HT-29 (cell line): ENCODE results near the gene SORCS2. TPM values are rescaled to one million over a fixed set of nuclear protein-coding genes. Genes with fewer than 3 reads are reported as not detected.

Experiments
- DNase-seq: peaks from one replicate; pipeline ENCODE4 v3.0.0-alpha.2; 2015; ENCODE audit warnings: low spot score
- total RNA-seq: library from RNA; depleted of rRNA; stranded (reverse); fragments of >200 nt; shearing (Covaris generic); gene quantifications from 2 replicates; pipeline ENCODE4 v1.2.3, GENCODE V29; 2014

SORCS2 gene
- total RNA-seq, 1 experiment from 2014 or later: not detected

DNA sequence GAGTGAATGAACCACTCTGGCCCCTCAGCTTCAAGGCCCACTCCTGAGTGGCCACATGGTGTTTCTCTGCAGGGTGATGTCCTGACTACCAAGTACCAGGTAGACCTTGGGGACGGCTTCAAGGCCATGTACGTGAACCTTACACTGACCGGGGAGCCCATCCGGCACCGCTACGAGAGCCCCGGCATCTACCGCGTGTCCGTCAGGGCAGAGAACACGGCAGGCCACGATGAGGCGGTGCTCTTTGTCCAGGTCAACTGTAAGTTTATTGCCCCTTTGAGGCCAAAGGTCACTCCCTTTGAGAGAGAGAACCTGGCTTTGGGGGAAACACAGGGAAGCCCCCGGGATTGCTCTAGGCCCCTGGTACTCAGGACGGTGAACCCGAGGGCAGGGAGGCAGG is 531.3 kb downstream of the SORCS2 start:
- no peak for DNase-seq

DNA sequence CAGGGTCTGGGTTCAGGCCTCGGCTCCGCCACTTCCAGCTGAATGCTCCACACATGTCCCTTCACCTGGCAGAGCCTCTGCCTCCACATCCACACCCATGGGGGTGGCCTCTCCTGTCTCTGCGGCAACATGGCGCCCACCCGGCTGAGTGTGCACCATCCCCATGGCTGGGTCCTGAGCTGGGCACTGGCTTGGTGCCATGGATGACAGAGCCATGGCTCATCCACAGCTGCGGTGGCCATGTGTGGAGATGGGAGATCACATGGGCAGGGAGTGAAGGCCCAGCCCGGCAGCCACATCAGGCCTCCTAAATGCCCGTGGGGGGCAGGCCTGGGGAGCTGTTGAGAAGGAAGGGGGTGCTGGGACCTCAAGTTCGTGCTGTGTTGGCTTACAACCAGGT is 533.6 kb downstream of the SORCS2 start:
- DNase-seq: no peak

DNA sequence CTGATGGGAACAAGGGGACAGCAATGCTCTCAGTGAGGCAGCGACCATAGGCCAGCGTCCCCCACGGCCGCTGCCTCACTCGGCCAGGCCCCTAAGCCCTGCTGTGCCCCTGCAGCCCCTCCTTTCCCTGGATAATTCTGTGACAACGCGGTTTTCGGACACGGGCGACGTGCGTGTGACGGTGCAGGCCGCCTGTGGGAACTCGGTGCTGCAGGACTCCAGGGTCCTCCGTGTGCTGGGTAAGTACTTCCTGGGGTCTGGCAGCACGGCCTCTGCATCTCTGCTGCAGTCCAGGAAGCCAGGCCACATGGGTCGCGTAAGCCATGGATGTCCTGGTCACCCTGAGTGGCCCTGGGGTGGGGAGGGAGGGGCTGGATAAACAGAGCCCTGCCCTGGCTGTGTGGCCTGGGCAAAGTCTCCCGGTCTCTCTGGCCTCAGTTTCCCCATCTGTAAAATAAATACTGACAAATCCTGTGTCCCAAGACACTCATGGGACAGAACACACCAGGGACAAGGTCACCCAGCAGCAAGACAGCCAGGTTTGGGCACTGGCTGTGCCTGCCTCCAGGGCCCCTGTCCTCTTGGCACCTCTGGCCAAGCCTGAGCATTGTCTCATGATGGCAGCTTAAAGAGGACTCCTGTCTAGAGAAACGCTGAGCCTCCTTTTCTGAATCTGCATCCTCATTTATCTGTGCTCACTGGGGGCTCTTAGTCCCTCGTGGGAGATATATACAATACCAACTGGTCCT is 534.5 kb downstream of the SORCS2 start:
- no peak for DNase-seq

DNA sequence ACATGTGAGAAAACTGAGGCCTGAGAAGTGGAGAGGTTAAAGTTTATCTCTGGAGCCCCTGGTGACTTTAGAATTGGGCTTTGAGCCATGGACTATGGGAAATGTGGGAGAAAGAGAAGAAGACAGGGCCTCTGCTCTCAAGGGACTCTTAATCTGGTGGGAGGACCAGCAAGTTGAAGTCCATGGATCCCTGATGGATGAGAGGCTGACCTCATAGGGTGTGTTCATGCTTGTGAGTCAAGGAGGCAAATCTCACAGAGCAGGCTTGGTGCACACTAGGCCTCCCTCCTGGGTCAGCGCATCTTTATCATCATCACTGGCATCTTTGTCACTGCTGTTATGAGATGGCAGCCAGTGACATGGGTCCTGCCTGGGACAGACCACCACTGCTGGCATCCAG is 535.4 kb downstream of the SORCS2 start:
- DNase-seq: no peak

DNA sequence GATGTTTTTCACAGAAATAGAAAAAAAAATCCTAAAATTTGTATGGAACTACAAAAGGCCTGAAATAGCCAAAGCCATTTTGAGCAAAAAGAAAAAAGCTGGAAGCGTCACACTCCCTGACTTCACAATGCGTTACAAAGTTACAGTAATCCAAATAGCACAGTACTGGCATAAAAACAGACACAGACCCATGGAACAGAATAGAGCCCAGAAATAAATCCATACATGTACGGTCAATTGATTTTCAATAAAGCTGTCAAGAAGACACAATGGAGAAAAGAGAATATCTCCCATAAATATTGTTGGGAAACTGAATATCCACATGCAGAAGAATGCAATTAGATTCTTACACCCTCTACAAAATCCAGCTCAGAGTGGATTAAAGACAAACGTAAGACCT is 539.1 kb downstream of the SORCS2 start:
- DNase-seq: no peak

DNA sequence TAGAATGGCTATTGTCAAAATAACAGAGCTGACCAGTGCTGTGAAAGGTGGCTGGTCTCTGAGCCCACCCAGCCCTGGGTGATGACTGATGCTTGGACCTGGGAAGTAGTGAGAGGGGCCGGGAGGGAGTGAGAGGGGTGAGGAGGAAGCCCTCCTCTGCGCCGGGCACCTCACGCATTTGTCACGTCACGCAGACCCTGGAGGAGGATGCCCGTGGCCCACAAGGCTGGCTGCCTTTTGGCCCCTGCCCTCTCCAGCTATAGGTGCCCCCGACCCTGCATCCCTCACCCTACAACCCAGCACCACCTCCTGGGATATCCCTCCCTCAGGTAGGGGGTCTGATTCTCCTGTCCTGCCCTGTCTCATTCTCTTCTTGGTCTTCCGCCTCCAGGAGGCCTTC is 539.9 kb downstream of the SORCS2 start:
- no peak for DNase-seq

DNA sequence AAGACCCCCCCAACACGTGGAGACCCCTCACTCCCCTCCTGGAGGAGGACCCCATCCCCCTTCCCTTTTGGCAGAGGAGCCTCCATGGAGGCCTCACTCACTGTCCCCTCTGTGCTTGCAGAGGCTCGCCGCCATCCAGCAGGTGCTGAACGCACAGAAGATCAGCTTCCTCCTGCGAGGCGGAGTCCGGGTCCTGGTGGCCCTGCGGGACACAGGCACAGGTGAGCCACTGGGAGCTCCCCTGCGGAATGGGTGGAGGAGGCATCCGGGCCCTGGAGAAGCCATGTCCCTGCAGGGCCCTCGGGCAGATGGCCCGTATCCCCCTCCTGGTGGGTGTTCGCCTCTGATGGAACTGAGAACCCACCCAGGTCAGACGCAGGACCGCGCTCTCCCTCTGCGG is 540.9 kb downstream of the SORCS2 start:
- no peak for DNase-seq

DNA sequence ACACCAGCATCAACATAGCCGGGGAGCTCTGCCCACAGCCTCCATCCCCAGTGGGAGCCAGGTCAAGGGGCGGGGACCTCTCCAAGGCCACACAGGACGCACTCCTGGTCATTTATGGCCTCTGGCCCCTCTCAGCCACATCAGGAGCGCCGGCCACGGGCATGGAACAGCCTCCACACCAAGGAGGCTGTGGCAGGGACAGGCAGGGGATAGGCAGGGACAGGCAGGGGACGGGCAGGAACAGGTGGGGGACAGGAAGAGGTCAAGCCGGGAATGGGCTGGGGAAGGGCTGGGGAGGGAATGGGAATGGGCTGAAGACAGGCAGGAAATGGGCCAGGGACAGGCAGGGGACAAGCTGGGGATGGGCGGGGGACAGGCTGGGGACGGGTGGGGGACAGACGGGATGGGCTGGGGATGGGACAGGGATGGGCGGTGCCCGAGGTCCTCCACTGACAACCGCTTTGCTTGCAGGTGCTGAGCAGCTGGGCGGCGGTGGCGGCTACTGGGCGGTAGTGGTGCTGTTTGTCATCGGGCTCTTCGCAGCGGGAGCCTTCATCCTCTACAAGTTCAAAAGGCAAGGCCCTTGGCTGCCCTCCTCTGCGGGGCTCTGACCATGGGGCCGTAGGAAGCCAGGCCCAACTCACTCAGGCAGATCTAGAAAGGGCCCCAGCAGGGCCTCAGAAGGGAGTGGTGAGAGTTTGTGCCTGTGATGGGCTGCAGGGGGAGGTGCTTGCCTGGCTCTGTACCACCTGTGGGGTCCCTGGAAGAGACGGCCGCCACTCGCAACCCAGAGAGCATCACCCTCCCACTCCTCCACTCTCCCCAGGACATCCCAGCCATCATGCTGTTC is 541.7 kb downstream of the SORCS2 start:
- DNase-seq: no peak

DNA sequence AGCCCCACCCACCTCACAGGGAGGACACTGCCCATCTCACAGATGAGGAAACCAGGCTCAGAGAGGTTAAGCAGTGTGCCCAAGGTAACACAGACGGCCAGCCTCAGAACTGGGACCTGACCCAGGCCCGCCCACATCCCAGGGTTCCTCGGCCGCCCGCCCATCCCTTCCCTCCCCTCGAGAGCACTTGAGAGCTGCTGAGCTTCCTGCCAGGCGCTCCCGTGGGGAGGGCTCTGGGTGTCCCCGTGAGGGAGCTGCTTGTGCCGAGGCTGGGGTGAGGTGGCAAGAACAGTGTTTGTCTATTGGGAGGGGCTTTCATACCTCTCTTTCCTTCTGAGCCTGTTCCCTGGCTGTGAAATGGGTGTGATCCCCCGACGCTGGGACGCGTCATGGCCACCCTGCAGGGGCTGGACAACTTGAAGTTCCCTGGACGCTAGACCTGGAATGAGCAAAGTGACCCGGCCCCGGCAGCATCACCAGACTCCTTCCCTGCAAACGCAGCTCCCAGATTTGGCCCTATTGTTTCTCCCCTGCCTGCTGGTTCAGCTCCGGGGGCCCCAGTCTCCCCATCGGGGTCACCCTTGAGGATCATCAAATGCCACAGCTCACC is 542.4 kb downstream of the SORCS2 start:
- no peak for DNase-seq

DNA sequence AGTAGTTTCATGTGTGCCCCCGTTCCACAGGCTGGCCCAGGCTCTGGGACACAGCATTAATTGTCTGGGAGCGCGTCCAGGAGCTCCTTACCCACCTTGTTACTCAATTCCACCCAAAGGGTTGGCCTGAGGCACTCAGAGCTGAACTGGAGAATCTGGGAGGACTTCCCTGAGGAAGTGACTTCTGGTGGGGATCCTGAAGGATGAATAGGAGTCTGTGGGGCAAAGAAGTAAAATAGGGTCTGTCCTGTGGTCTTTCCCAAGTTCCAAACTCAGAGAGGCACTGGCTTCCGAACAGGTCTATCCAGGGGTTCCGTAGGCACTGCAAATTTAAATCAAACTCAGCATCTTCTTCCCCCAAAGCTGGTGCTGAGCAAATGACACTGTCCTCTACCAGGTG is 543.1 kb downstream of the SORCS2 start:
- DNase-seq: no peak

DNA sequence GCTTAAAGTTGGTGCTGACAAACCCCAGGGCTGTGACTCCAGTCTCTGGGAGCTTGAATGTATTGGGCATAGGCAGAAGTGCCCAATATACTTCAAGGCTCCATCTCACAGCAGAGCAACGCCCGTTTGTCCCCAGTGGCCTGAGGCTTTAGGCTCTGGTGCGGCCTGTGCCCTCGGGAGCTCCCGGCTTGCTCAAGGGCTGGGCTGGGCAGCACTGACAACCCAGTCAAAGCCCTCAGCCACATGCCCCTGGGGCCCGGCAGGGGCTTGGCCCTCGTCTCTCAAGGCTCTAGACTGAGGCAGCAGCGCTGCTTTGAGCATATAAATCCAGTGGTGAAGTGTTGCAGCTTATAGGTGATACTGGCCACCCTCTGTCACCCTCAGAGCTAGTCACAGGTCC is 543.6 kb downstream of the SORCS2 start:
- no peak for DNase-seq

DNA sequence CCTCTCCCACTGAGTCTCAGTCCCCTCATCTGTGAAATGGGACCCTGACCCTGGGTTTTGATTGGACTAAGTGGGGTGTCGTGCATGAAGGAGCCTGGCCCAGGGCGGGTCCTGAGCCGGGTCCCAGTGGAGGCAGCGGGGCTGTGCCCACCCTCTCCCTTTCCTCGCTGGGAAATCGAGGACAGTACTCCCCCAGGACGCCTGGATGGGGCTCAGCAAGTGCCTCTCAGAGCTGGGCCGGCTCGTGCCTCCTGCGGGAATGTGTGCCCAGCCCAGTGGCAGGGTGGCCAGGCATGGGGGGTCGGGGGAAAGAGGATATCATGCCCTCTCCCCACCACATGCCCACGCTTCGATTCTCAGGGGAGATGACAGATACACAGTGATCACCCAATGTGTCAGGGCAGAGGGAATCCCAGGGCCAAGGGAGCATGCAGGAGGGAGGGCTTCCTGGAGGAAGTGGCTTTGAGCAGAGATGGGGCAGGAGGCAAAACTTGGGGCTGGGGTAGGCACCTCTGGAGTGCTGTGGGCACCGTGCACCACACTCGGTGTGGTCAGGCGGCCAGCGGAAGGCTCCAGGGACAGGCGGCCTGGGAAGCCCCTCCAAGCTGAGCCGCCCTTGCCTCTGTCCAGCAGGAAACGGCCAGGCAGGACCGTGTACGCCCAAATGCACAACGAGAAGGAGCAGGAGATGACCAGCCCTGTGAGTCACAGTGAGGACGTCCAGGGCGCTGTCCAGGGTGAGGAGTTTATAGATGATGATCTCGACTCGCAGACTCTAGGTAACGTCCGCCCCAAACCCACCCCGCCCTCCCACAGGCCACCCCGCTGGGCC is 544.3 kb downstream of the SORCS2 start:
- no peak for DNase-seq

DNA sequence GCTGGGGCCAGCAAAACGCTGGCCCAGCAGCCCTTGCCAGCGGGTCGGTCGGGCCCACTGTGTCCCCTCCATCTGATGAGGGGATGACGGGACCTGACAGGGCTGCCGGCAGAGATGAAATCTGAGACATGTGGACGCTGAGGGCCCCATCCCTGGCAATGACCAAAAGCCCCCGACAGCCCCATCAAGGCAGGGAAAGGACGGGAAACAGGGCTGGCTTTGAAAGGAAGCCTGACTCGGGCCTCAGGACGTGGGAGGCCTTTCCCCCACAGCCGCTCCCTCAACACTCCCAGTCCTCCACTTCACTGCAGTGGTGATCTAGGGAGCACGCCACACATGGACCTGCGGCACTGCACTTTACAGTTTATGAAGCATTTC is 544.9 kb downstream of the SORCS2 start:
- DNase-seq: no peak

DNA sequence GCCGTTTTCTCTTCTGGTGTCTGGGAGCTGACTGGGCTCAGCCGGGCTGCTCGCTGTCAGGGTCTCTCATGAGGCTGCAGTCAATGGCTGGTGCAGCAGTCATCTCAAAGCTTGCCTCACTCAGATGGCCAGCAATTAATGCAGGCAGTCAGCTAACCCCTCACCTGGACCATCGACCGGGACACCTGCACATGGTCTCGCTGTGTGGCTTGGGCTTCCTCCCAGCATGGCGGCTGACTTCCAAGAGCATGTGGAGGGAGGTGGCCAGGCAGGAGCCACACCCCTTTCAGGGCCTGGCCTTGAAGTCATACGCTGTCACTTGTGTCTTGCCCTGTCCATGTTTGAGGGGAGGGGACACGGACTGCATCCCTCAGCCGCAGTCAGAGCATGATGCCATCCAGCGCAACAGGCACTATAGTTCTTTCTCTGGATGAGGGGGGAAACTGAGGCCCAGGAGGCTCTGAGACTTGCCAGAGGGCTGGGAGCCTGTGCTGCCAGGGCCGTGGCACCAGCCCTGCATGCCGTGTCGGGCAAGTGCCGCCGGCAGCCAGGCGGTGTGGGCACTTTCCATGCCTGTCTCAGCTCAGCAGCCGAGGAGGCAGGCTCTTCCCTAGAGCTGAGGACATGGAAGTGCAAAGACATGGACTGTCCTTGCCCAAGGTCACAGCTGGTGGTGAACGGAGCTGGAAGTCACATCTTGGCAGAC is 545.6 kb downstream of the SORCS2 start:
- no peak for DNase-seq

DNA sequence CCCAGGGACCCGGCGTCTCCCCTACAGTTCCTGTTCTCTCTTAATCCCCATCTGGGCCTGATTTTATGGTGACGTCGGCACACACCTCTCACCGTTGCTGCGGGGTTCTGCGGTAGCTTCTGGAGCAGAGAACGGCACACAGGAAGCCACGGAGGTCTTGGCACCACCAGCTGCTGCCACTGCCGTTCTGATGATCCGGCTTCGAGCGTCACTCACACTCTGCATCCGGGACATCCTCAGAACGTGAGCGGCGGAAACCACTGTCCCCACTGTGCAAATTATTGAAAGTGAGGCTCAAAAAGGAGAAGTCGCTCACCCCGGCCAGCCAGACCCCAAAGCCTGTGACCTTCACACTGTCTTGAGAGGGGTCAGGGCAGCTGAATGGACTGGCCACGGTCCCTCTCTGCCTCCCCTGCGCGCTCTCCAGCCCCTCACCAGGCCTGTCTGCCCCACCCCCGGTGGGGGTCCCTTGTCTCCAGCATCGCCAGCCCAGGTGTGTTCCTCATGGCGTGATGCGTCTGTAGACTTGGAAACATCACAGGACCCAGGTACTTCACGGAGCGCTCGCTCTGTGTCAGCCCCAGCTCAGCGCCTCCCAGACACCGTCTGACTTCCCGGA is 546.2 kb downstream of the SORCS2 start:
- no peak for DNase-seq

DNA sequence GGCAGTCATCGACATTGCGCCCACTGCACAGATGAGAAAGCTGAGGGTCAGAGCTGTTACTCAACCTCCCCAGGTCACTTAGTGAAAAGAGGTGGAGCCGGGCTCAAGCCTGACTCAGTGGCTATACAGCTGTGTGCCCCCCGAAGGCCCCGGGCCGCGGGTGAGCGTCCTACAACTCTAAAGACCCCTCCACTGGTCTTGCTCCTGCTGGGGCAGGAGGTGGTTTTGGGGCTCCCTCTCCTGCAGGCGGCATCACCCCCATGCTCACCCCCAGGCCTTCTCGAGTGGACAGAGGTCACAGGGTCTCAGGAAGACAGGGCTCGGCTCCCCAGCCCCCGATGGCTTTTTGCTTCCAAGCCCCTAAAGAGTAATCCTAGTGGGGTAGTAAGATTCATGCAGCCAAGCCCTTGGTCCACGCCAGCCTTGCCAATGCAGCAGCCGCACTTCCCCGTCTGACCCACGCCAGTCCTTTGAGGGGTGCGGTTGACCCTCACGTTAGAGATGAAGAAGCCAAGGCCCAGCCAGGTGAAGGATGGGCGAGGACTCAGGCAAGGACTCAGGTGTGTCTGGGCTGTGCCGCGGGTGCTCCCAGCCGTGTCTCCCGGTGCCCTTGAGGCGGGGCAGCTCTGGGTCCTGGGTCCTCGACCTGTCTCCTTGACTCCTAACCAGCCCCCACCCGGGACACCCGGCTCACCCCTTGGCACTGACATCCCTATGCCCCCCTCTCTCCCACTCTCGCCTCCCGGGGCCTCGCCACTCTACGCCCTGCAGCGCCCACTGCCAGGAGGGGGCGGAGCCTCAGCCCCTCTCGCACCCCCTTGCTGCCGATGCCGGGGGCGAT is 547.0 kb downstream of the SORCS2 start:
- no peak for DNase-seq

DNA sequence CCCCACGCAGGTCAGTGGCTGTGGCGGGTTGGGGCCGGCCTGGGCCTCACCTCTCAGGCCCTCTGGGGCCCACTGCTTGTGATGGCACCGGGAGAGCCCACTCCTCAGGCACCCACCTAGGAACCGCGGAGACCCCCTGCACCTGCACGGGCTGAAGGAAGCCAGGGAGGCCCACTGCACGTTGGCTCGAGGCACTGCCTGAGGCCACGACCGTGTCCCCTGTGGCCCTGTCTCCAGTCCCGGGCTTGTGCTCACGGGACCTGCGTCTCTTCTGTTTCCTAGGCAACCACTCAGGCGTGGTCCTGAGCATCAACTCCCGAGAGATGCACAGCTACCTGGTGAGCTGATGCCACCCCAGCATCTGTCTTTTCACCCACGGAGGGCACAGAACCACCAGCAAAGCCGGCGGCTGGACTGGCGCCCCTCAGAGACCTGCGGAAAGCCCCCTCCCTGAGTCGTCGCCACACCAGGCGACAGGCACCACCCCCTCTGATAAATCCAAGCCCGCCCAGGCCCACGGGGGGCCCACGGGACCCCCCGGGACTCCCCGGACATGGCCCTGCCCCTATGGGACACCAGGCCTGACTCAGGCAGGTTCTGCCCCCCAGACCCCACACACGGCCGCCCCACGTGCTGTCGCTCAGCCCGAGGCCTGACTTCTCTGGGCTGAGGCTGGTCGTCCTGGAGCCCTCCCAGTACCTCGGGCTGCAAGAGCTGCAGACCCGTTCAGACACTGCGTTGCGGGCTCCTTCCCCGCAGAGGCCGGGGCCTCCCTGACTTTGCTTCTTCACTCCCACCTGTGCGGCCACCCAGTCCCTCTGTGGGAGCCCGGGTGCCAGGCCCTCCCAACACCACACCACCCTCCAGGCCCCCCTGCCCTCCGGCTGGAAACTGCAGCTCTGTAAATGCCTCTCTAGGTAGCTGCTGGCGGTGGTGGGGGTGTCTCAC is 547.9 kb downstream of the SORCS2 start:
- no peak for DNase-seq

DNA sequence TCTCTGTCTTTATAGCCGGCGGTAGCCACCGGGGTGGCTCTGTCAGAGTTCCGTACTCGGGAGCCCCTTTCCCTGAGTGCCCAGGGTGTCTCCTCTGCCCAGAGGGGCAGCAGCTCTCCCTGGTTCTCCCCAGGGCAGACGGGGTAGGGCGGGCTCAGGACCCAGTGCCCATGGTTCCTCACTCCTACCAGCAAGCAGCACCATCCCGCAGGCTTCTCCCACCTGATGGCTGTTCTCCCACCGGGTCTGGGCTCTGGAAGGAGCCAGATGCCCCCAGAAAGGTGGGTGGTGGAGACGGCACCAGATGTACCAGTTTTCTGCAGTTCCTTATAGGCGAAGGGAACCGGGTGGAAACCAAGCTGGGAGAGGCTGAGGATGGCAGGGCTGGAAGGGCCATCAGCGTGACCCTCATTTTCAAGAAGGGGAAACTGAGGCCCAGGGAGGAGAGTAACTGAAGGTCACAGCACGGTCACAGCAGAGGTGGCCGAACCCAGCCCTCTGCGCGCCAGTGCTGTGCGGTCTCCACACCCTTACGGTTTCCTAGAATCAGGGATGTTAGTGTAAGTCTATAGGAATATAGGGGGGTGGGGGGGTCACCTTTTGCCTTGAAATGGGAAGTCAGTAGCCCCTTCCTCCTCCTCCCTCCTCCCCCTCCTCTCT is 548.7 kb downstream of the SORCS2 start:
- no peak for DNase-seq
